Activated T-cell treated with anti-CD3 and anti-CD28 coated beads for 1 hour (primary cell): Measurements from ENCODE around the gene IFT25.

Source experiments
- DNase-seq: peaks from one replicate; pipeline ENCODE4 v3.0.0-alpha.2; 2020; ENCODE audit warnings: low read depth

Gene IFT25

DNA sequence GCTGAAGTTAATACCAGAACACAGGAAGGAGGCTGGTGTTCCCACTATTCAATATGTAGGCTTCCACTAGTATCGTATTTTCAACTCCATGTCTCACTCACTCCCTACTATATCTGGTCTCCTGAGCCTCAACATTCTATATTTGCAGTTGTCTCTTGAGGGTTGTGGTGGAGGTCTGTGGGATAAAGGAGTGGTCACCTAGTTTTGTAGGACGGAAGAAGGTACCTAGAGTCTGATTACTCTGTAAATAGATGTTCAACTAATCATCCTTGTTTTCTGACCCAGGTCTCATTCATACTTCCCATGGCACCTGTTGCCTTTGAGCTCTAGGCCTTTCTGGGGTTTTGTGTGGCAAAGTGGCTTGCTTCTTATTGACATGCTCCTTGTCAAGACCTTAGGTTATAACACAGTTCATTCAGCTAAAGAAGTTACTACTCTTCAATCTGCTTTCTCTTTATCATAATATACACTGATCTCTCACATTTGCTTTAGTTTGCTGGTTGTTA is 18.1 kb downstream of the IFT25 start:
- no peak for DNase-seq

DNA sequence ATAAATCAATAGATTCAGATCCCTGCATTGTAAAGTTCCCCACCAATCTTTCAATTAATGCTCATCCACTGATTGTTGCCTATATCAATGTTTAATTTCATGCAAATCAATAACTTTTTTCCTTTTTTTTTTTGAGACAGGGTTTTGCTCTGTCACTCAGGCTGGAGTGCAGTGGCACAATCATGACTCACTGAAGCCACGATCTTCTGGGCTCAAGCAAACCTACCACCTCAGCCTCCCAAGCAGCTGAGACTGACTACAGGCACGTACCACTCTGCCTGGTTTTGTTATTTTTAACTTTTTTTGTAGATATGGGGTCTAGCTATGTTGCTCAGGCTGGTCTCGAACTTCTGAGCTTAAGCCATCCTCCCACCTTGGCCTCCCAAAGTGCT is 25.8 kb downstream of the IFT25 start:
- DNase-seq: no peak

DNA sequence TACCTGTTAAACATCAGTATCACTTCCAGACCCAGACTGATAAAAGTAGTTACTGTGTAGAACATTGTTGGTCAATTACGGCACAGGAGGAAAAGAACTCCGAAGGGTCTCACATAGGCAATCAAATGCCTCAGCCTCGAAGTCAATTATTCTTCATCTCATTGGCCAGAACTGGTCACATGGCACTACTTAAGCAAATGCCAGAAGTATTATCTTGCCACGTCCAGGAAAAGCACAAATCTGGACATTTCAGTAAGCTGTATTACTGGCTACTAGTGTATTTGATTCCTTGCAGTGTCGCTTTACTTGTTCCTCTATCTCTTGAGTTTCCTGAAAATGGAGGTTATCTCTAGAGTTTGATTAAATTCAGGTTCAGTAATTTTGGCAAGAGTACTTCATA is 27.2 kb downstream of the IFT25 start:
- no peak for DNase-seq

DNA sequence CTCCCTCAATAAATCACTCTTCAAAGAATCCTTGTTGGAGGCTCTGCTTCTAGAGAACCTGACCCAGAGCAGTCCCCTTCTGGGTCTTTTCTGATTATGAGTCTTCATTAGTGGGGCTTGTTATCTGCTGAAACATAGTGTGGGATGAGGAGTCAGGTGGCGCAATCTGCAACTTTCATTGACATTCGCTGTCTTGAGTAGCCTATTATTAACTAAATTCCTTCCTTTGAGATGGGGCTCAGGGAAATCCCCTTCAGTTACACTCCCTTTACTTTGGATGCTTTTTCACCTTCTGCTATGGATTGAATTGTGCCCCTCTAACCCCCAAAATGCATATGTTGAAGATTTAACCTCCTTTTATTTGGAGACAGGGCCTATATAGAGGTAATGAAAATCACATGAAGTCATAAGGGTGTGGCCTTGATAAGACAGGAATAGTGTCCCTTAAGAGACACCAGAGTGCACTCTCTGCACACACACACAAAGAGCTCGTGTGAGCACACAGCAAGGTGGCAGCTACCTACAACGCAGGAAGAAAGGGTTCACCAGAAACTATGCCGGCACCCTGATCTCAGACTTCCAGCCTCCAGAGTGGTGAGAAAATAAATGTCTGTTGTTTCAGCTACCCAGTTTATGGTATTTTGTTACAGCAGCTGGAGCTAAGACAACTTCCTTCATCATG is 32.0 kb downstream of the IFT25 start:
- DNase-seq: no peak

DNA sequence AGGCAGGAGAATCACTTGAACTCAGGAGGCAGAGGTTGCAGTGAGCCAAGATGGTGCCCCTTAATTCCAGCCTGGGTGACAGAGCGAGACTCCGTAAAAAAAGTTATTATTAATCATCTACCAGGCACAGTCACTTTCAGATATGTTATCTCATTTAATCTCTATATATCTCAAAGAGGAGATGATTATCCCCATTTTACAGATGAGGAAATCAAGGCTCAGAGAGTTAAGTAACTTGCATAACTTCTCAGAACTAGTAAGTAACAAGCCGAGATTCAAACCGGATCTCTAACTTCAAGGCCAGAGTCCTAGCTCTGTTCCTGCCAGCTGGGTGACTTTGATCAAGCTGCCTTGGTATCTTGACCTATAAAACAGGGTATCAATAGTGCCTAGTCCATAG is 34.1 kb downstream of the IFT25 start:
- no peak for DNase-seq

DNA sequence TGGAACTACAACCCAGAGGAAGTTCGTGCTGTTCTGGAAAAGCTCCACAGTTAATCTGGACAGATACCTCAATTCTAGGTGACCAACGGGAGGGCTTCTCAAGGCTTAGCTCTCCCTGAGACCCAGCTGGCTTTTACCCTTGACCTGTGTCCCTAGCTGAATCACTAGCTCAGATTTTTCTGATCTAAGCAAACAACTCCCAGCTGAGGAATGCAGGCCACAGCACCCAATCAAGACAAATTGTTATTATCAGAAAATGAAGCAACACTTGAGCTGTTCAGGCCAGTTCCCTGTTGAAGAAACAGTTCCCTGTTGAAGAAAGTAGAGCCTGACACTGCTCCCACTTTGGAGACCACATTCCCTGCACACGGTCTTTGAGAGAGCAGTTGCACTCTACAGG is 35.6 kb downstream of the IFT25 start:
- no peak for DNase-seq

DNA sequence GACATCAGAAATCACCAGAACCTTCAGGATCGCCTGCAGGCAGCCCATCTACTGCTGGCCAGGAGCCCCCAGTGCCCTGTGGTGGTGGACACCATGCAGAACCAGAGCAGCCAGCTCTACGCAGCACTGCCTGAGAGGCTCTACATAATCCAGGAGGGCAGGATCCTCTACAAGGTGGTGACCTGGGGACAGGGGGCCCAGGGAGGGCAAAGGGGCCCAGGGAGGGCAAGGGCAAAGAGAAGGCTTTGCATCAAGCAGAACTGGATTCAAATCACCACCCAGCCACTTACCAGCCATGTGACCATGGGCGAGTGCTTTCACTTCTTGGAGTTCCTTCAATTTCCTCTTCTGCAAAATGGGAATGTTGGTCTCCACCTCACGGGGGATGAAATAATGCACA is 39.4 kb downstream of the IFT25 start:
- no peak for DNase-seq

DNA sequence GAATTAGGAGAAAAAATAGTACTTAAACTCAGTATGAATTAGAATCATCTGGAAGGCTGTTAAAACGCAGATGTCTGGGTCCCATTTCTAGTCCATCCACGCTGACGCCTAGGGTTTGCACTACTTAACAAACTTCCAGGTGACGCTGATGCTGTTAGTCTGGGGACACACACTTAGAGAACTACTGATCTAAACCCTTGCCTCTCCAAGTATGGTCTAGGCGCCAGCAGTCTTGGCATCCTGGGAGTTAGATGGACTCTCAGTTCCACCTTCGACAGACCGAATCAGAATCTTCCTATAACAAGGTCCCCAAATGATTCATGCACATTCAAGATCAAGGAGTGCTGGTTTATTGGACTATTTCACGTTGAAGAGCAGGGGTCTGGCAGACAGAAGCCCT is 40.0 kb downstream of the IFT25 start:
- DNase-seq: no peak

DNA sequence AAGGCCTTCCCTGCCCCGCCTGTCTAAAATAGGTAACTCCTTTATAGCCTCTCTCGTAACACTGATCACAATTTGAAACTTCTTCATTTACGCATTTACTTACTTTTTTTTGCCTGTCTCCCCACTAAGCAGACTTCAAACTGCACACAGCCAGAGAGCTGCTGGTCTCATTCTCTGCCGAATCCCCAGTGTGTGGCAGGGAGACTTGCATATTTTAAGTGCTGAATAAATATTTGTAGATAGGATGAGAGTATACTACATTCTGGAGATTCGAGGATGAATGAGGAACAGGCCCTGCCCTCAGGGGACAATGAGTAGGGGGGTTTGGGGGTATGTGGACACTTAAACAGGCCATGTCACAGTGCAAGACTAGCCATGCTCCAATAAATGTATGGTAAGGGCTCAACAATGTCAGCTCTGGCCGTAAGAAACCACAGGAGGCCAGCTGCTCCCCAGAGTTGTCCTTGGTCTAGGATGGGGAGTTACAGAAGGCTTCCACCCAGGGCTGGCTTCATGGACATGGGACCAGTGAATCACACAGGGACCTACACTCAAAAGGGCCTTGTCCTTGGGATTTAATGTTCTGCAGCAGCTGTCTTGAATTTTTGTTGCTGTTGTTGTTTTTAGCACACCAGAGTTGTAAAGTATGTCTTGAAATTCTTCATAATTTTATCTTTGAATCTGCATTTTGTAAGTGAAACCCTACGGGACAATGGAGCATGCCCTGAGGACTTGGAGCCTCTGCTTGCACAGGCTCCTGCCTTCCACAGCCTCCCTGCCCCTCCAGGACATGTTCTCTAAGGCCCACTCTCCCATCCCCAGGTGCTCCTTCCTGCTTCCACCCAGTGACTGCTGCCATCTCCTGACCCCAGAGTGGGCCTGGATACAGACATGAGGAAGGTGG is 43.0 kb downstream of the IFT25 start:
- no peak for DNase-seq

DNA sequence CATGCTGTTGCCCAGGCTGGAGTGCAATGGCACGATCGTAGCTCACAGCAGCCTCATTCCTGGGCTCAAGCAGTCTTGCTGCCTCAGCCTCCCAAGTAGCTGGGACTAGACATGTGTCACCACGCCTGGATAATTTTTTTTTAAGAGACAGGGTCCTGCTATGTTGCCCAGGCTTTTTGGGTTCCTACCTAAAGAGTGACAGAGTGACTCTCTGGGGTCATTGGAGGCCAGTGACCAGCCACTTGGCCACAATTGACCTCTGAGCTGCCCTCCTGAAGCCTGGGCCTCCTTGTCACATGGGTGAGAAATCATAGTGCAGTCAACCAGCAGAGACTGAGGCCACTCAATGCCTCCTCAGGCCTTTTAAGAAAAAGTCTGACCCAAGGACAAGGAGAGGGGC is 45.8 kb downstream of the IFT25 start:
- no peak for DNase-seq

DNA sequence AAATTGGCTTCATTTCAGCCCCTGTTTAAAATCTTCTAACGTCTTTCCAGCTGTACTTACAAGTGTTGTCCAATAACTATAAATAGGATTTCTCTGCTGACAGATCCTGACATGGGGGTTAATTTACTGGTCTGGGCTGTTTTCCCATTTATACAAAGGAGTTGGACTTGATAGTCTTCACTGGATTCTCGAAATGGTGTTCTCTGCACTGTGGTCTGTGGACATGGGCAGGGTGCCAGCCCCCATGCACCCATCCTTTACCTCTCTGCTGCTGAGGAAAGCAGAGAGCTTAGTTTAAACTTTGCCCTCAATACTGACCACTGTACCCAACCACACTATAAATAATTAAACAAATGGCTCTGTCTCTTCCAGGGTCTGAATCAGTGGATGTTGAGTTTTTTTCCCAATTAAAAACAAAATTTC is 46.3 kb downstream of the IFT25 start:
- no peak for DNase-seq

DNA sequence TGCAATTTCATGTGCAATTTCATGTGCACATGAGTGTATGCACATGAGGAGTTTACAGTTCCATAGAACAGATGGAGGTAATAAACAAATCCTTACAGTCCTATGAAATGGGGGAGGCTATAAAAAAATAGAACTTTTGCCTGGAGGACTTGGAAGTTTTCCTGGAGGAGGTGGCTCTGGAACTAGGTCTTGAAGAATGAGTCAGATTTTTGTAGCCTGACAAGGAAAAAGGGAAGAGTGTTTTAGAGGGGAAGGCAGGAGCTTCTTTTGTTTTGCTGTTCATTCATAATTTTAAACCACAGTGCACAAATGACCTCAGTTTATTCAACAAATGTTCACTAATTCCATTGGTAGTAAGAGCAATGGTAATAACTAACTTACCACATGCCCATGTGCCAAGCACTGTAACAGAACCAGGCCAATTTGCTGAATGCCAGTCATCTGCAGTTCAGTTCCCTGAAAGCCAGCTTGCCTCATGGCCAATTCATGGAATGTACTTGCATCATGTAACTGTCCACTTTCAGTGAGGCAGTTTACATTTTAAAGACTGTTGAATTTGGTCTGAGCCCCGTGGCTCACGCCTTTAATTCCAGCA is 48.8 kb downstream of the IFT25 start:
- no peak for DNase-seq

DNA sequence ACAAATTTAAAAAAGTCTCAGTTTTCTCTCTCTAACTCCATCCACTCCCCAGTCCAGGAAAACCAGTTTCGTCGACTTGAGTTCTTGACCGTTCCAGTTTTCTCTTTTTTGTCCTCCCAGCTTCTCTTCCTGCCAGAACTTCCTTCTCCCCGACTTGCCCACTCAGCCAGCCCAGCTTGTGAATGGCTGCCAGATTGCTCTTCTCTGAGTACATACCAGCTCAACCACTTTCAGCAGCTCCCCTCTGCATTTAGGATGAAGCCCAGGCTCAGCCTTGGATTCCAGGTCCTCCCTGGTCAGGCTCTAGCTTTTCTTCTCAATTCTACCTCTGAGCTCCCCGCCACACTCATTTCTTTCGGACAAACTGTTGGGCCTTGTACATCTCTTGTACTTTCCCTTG is 50.1 kb downstream of the IFT25 start:
- DNase-seq: no peak

DNA sequence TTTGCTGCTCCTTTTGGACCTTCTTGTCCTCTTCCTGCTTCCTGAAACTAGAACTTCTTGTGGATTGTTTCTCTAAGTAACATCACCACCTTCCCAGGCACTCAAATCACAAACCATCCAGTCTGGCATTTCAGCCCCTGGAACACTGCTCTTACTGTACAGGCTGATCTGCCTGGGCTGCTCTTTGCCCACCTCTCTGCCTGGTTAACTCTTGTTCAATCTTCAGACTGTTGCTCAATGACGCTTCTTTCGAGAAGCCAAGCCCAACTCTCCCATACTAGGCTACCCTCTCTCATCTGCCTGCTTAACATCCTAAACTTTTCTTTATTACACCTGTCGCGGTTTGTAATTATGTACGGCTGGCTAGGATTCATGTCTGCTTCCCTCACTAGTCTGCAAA is 50.9 kb downstream of the IFT25 start:
- DNase-seq: no peak

DNA sequence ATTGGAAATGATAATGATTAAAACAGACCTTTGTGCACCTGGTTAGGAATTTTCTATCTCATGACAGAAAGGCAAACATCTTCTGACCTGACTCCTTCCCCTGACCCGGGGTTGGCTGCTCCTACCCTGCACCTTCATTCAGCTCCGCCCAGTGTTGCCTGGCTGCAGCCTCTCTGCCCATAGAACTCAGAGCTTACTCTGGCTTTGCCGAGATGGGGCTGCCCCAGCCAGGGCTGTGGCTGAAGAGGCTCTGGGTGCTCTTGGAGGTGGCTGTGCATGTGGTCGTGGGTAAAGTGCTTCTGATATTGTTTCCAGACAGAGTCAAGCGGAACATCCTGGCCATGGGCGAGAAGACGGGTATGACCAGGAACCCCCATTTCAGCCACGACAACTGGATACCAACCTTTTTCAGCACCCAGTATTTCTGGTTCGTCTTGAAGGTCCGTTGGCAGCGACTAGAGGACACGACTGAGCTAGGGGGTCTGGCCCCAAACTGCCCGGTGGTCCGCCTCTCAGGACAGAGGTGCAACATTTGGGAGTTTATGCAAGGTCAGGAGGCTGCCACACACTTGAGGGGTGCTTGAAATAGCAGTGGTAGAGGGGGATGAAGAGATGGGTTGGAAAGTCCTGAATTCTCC is 51.4 kb downstream of the IFT25 start, which contains the start of gene DIO1:
DIO1 (plus strand) TSS at position 189 of the 638 bp plus-strand sequence; CDS start at position 213, 24 bp downstream.
- no peak for DNase-seq

DNA sequence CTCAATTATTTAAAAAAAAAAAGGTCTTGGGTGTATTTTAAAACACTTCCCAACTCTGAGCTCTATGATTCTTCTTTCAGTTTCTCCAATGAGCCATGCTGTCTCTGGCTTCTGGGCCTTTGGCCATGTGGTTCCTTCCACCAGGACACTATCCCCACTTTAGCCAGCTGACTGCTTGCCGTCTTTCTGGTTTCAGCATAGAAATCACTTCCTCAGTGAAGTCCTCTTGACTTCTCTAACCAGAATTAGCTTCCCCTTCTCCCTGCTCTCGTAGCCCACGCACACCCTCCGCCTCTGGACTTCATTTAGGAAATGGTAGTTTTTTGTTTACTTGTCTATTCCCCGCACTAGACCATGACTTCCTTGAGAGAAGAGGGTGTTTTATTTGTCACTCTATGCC is 52.6 kb downstream of the IFT25 start:
- no peak for DNase-seq

DNA sequence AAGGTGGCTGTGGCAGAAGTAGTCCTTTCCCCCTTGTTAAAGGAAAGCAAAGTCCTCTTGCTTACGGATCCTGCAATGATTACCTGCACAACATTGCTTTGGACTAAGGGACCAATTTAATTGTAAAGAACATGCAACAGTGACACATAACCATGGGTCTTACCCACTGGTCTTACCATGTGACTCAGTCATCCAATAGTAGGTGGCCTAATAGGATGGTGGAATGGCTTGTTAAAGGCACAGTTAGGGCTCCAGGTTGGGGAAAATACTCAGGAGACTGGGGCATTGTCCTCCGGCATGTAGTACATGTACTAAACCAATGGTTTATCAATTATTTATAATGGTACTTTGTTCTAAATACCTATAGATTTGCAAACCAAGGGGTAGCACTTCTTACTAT is 53.8 kb downstream of the IFT25 start:
- no peak for DNase-seq

DNA sequence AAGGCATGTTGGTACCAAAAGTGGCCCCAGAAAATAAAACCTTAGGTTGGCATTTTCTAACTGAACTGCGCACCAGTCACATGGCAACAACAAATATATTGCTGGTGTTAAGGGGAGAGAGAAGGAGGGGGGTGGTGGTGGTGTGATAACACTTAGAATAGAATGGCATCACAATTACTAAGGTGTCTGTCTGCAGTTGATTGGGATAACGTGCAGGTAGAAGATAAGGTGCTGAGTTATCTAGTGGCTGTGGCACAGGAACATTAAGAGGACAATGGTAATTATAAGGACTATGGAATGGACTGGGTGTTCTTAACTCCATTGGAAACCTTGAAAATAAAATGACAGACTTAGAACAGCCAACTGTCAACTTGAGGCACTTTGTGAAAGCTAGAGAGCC is 54.5 kb downstream of the IFT25 start:
- DNase-seq: no peak

DNA sequence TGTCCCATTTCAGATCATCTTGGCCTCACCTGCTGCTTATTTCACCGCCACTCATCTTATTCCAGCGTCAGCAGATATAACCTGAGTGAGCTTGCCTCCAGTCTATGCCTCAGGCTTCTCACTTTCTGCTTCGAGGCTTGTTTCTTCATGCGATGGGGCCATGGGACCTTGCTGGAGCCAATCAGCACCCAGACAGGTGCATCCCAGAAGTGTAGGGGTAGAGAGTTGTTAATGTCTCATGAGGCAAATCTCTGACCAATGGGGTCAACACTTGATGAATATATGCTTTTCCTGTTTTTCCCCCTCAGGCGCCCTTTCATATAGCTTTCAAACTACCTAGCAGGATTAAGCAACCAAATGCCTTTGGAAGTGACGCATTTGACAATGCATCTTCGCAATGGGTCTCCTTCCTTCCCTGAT is 55.0 kb downstream of the IFT25 start:
- DNase-seq: no peak

DNA sequence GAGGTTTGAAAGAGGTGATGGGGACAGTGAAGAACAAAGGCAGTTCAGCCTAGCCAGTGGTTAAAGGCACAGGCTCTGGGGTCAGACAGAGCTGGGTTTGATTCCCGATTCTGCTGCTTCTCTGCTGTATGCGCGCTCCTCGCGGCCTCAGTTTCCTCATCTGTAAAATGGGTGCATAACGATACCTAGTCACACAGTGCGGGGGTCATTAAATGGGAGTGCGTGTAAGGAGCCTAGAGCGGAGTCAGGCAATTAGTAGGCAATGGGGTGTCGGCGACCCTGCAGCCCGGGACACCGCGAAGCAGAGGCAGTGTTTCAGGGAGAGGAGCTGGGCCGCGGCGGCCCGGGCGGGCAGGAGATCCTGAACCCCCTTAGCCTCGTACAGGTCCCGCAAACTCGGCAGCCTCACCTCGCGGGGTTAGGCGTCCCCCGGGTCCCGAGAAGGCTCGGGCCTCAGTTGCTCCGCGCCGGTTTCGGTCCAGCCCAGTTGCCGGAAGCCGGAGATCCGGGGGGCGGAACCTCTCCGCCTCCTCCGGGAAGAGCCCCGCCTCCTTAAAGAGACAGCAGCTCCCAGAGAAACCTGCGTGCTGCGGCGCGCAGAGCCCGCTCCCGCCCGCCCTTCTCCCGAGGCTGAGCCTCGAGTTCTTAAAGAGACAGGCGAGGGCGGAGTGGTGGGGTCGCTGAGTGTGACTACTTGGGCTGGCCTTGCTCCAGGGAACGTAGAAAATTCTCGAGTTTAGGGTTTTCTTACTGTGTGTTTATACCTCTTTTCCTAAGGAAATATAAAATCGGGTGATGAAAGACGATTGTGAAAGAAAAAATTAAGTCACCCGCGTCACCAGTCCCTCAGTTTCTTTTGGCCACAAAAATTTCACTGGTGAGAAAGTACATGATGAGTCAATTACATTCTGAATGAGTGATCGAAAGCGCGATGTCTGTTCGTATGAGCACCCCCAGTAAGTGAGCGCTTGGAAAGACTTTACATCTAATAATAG is 55.9 kb downstream of the IFT25 start, which contains the start of gene YIPF1:
YIPF1 (minus strand) TSS at position 494 of the 995 bp plus-strand sequence. CDS start 860 bp downstream, outside the sequence.
- DNase-seq: peak; percentile 75

DNA sequence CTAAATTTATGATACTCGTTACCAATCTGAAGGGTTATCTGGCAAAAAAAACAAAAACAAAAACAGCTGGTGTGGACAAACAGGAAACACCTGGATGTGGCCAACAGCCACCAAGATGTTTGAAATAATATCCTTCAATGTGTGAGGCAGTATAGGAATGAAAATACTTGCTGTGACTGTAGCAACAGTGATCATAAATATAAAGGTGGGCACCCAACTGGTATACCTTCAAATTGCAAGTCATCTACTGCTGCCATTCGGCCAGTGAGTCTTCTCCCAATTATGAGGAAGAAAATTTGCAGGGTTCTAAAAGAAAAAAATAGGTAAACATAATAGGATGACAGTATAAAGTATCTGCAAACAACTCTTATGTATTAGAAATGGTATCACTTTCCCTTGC is 56.8 kb downstream of the IFT25 start:
- no peak for DNase-seq
